Prostate gland (tissue), 2 donors: ENCODE measurements around the gene TSHZ2. TPM values are rescaled to one million over a fixed set of nuclear protein-coding genes. Genes with fewer than 3 reads are reported as not detected.

Source experiments
- DNase-seq: peaks from one replicate; pipeline ENCODE4 v3.0.0-alpha.2; 2019; ENCODE audit warnings: low spot score
- H3K27ac ChIP-seq, 2 donors: fragments of 200-600 bp; sonication (generic); 2 replicates each; pipeline ENCODE4 v1.5.1; 2017 to 2019
- H3K27me3 ChIP-seq: fragments of 200-600 bp; sonication (generic); replicated peaks from 2 replicates; pipeline ENCODE4 v1.5.1; 2019; ENCODE audit not compliant: insufficient read depth
- H3K36me3 ChIP-seq, 2 donors: fragments of 200-600 bp; sonication (generic); 1 replicate in 1 of 2; 2 replicates in 1 of 2; pipeline versions ENCODE4 v1.5.1 to v1.8.1; 2017 to 2019
- H3K4me1 ChIP-seq: fragments of 200-600 bp; sonication (generic); replicated peaks from 2 replicates; pipeline ENCODE4 v1.5.1; 2019
- H3K4me3 ChIP-seq, 2 donors: fragments of 200-600 bp; sonication (generic); 2 replicates each; pipeline ENCODE4 v1.5.1; 2017 to 2019
- H3K9me3 ChIP-seq: fragments of 200-600 bp; sonication (generic); 2 replicates; pipeline ENCODE4 v1.5.1; 2017
- CTCF ChIP-seq, 4 experiments: fragments of 200-600 bp in 2 of 4; fragments of 450-650 bp in 2 of 4; sonication (generic) in 2 of 4; IDR thresholded peaks; 1 replicate in 3 of 4; 2 replicates in 1 of 4; pipeline ENCODE4 v1.5.1; 2016 to 2019; ENCODE audit warnings: antibody characterized with exemption in 4 of 4, mild to moderate bottlenecking in 2 of 4, moderate library complexity in 2 of 4
- POLR2A ChIP-seq: fragments of 450-650 bp; IDR thresholded peaks from one replicate; pipeline ENCODE4 v1.6.1; 2016; ENCODE audit warnings: antibody characterized with exemption, mild to moderate bottlenecking
- POLR2AphosphoS5 ChIP-seq: sonication (generic); formaldehyde crosslinking; IDR thresholded peaks from one replicate; pipeline ENCODE4 v1.6.1; 2017; ENCODE audit warnings: antibody characterized with exemption
- WGBS: methylation state at CpG from one replicate; pipeline ENCODE4 v1.1.5; 2018; 5-methylcytosine and 5-hydroxymethylcytosine counted together
- intact Hi-C: fragments of 100-400 bp; cut with DNase I; formaldehyde crosslinking; loops from one replicate; pipeline ENCODE4 v1.14.2; 2022
- total RNA-seq, 2 donors: library from RNA; depleted of rRNA; stranded (reverse); fragments of >200 nt; gene quantifications; one replicate each; pipeline ENCODE4 v1.1.0, GENCODE V29; 2016

Gene TSHZ2
- total RNA-seq, 2 donors from 2014 or later, result 9.8 to 35.1 TPM

GRCh38 chr20:53037621-53038020 is 65.5 kb downstream of the TSHZ2 start:
- intact Hi-C loops, result no loop called here
- TF ChIP-seq POLR2AphosphoS5, result no peak
- TF ChIP-seq POLR2A, result no peak
- no peak for TF ChIP-seq CTCF (IDR thresholded peaks at IDR 0.05)
- H3K36me3 ChIP-seq, result no peaks in the 10 kb centered on the region
- H3K27ac ChIP-seq, result no peak overlapping the region
- H3K4me1 ChIP-seq, result no peaks in the 10 kb centered on the region
- H3K4me3 ChIP-seq, result no peak overlapping the region
- H3K27me3 ChIP-seq, result no peaks in the 10 kb centered on the region
- no peak for DNase-seq
- H3K9me3 ChIP-seq, result no peaks in the 10 kb centered on the region
- WGBS, result 97% methylated on average over 10 of the region's 10 CpGs

- intact Hi-C loops, result no loop called here
- Histone ChIP-seq H3K27ac (no peak overlapping the region), H3K27me3 (no peaks in the 10 kb centered on the region), H3K36me3 (no peaks in the 10 kb centered on the region), H3K4me3 (no peak overlapping the region), H3K9me3 (no peaks in the 10 kb centered on the region), H3K4me1 (no peaks in the 10 kb centered on the region)
- DNase-seq, result no peak
- no peak for TF ChIP-seq CTCF (IDR thresholded peaks at IDR 0.05)
- no peak for TF ChIP-seq POLR2A
- no peak for TF ChIP-seq POLR2AphosphoS5
- WGBS, result 87% methylated on average over 2 of the region's 2 CpGs
Observed at GRCh38 chr20:53038299-53038698, 66.1 kb downstream of the TSHZ2 start.

GRCh38 chr20:53040693-53041589 is 68.8 kb downstream of the TSHZ2 start:
- H3K27ac ChIP-seq, result no peak overlapping the region
- no peak for DNase-seq
- H3K4me3 ChIP-seq, result no peak overlapping the region
- WGBS, result 49% methylated on average over 14 of the region's 14 CpGs
- H3K36me3 ChIP-seq, result no peaks in the 10 kb centered on the region
- no peaks in the 10 kb centered on the region for H3K27me3 ChIP-seq
- intact Hi-C loops, result no loop called here
- TF ChIP-seq CTCF (IDR thresholded peaks at IDR 0.05) (no peak), POLR2AphosphoS5 (no peak), POLR2A (no peak)
- H3K4me1 ChIP-seq, result no peaks in the 10 kb centered on the region
- no peaks in the 10 kb centered on the region for H3K9me3 ChIP-seq

GRCh38 chr20:53042521-53042920 is 70.4 kb downstream of the TSHZ2 start:
- no peaks in the 10 kb centered on the region for H3K9me3 ChIP-seq
- intact Hi-C loops, result no loop called here
- H3K4me1 ChIP-seq, result no peaks in the 10 kb centered on the region
- no peak for TF ChIP-seq CTCF (IDR thresholded peaks at IDR 0.05)
- no peak for TF ChIP-seq POLR2AphosphoS5
- TF ChIP-seq POLR2A, result no peak
- H3K27me3 ChIP-seq, result no peaks in the 10 kb centered on the region
- no peak overlapping the region for H3K4me3 ChIP-seq
- H3K36me3 ChIP-seq, result no peaks in the 10 kb centered on the region
- H3K27ac ChIP-seq, result no peak overlapping the region
- DNase-seq, result no peak
- WGBS, result 91% methylated on average over 3 of the region's 3 CpGs

GRCh38 chr20:53044296-53044695 is 72.1 kb downstream of the TSHZ2 start:
- H3K4me1 ChIP-seq, result no peaks in the 10 kb centered on the region
- intact Hi-C loops, result no loop called here
- no peaks in the 10 kb centered on the region for H3K36me3 ChIP-seq
- TF ChIP-seq POLR2AphosphoS5 (no peak), POLR2A (no peak), CTCF (IDR thresholded peaks at IDR 0.05) (no peak)
- DNase-seq, result no peak
- H3K9me3 ChIP-seq, result no peaks in the 10 kb centered on the region
- no peak overlapping the region for H3K27ac ChIP-seq
- 92% methylated on average over 5 of the region's 5 CpGs for WGBS
- no peak overlapping the region for H3K4me3 ChIP-seq
- H3K27me3 ChIP-seq, result no peaks in the 10 kb centered on the region
